ENCODE data around the gene YOD1.

YOD1 gene

DNA sequence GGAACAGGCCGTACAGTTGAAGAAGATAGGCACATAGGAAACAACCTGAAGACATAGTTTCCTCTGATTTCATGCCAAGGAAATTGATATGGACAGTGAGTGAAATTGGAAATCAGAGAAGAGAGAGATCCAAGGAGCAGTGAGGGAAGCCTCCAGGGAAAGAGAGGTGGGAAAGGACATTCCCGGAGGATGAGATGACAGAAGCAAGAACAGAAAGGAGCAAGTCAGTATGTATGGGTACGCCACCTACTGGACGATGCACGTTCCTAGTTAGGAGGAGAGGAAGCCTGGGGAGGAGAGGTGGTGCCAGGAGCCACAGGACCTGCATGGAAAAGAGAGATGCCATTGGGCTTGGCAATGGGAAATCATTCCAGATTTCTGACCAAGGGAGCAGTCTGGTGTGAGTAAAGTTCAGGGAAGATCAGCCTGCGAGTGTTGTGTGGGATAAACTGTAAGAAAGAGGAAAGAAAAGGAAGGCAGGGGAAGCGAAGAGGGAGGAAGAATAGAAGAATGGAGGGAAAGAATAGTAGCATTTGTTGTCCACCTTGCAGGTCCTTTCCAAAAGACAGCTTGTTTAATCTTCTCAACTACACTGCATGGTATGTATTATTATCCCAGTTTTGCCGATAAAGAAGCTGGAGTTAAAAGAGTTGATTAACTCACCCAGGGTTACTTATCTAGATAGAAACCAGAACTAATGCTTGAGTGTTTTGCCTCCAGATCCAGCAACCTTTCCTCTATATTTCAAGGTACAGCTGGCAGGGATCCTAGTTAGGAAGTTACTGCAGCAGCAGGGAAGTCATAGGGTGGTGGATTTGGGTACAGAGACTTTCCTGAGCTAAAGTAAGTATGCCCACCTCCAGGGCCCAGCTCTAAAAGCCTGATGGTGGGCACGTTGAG is 45.8 kb downstream of the YOD1 start:
- DNase-seq, result no peak

DNA sequence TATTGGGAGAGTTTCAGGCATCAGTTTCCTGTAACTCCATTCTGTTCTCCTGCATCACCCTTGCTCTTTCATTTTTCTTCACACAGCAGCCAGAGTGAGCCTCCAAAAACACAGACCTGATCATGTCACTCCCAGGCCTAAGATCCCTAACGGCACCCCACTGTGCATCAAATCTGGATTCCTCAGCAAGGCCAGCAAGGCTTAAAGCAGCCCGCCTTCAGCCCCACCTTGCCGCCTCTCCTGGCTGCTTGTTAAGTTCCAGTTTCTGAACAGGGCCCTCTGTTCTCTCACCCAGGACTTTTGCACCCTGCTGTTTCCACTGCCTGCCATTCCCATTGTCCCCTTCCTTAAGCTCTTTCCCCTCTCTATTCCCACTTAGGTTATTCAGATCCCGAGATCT is 47.8 kb downstream of the YOD1 start:
- DNase-seq, result no peak

DNA sequence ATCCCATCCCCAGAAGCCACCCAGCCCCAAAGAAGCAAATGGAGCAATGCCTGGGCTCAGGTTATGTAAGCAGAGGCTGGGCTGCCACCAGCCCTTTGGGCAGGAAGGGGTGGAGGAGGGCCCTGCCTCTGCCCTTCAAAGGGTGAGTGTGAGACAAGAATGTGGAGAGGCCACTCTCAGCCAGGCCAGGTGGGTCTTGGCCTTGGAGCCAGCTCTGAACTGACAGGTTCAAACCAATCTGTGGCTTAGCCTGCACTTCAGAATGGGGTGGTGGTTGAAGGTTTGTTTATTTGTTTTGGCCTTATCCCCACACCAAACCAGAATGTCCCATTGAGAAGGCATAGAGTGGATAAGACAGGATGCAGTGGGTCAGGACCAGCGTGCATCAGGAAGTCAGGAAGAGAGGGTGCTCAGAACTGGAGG is 48.3 kb downstream of the YOD1 start:
- no peak for DNase-seq

DNA sequence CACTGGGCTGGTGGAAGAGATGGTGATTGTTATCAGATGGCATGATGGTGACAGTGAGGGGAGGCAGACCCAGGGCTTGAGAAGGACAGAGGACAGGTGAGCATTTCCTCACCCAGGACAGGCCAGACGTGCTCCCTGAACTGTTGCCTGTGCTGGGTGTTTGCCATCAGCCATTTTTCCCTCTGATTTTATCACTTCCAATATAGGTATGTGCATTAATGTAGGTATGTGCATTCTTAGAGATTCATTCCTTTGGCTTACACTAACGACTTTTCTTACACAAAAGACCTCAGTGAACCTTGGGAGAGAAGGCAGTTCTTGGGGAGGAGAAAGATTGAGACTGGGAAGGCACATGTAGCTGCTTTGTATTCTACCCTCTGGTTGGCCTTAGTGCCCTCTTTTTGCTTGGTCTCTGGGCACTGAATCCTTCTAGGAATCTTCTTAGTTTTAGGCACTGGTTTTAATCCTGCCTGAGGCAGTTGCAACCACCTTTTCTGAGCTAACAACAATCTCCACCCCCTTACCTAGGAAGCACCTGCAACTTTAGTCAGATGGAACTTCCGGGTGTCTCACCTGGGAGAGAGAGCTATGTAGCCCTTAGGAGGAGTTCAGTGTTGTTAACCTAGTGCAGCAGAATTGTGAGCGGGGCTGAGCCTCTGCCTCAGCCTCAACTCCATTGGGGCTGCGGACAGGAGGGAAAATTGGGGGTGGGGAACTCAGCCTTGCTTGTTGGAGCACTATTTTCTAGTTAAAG is 49.3 kb downstream of the YOD1 start:
- no peak for DNase-seq

DNA sequence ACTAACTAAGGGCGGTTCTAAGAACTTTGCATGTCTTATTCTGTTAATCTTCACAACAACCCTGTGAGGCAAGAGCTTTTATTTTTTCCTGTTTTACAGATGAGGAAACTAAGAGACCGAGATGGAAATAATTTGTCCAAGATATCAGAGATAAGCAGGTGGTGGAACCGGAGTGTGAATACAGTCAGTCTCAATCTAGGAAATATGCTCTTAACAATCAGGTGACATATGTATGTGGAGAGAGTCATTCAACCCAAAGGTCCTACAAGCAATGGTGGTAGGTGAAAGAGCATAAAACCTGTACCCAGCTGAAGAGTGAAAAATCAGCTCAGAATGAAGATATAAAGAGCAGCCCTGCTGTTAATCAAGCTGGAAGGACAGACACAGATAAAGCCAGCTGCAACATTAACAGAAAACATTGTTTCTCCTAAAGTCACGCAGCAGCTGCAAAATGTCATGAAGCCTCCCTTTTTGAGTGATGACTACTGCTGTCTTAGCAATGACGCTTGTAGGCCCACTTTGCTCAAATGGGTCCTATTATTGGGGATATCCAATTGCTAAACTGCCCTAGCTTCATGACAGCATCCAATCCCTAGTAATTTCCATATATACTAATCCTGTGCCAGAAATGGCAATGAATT is 50.2 kb downstream of the YOD1 start:
- DNase-seq, result no peak

DNA sequence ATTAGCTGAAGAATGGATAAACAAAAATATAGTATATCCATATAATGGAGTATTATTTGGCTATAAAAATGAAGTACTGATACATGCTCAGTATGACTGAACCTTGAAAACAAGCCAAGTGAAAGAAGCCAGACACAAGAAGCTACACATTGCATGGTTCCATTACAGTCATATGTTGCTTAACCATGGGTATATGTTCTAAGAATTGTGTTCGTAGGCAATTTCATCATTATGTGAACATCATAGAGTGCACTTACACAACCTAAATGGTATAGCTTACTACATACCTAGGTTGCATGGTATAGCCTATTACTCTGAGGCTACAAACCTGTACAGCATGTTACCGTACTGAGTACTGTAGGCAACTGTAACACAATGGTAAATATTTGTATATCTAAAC is 52.2 kb downstream of the YOD1 start:
- no peak for DNase-seq

Data from GOT3 (cell line).